HS-5 (cell line): ENCODE results near the gene TBCB.
"Not testable (repeated sequence)": the region's sequence is repeated elsewhere in the genome, so short reads cannot be mapped to it uniquely, and the experiment has no call there.

Experiments
- DNase-seq: peaks from one replicate; pipeline ENCODE4 v3.0.0-alpha.2; 2012; ENCODE audit warnings: low read depth

Gene TBCB

GRCh38 chr19:36173846-36174245 is 58.6 kb downstream of the TBCB start:
- DNase-seq = not testable (repeated sequence)
